ENCODE results near the gene SDHAF3.

- TF ChIP-seq, protein P1, sequence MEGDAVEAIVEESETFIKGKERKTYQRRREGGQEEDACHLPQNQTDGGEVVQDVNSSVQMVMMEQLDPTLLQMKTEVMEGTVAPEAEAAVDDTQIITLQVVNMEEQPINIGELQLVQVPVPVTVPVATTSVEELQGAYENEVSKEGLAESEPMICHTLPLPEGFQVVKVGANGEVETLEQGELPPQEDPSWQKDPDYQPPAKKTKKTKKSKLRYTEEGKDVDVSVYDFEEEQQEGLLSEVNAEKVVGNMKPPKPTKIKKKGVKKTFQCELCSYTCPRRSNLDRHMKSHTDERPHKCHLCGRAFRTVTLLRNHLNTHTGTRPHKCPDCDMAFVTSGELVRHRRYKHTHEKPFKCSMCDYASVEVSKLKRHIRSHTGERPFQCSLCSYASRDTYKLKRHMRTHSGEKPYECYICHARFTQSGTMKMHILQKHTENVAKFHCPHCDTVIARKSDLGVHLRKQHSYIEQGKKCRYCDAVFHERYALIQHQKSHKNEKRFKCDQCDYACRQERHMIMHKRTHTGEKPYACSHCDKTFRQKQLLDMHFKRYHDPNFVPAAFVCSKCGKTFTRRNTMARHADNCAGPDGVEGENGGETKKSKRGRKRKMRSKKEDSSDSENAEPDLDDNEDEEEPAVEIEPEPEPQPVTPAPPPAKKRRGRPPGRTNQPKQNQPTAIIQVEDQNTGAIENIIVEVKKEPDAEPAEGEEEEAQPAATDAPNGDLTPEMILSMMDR (IDR thresholded peaks at IDR 0.05), result no peak
- TF ChIP-seq POLR2A (IDR thresholded peaks at IDR 0.05), result no peak
These were observed 9.1 kb downstream of the SDHAF3 start for GRCh38 chr7:97126483-97127171.
